Measurements from ENCODE around the gene ACACA.

The ACACA gene

DNA sequence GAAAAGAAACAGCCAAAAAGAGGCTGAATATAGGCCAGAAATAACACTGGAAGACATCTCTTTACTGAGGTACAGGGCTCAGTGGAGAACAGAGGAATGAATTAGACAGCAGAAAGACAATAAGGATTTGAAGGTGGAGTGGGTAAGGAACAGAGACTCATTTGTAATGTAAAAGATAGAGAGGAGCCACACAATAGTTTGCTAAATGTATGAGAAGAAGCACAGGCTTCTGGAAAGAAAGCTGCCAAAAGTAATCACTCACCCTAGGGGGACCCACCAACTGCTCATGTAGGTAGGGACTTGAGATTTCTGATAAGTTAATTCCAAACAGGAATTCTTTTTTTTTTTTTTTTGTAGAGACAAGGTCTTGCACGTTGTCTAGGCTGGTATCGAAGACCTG, 271.1 kb downstream of the ACACA start:
- in situ Hi-C loops (cut with HindIII; ENCODE audit: low pct_unique_long_range_greater_than_20kb, low sequenced_read_pairs), result no loop called here
- no peak for DNase-seq (ENCODE audit: low read depth in 1 of 2, low spot score in 1 of 2)

DNA sequence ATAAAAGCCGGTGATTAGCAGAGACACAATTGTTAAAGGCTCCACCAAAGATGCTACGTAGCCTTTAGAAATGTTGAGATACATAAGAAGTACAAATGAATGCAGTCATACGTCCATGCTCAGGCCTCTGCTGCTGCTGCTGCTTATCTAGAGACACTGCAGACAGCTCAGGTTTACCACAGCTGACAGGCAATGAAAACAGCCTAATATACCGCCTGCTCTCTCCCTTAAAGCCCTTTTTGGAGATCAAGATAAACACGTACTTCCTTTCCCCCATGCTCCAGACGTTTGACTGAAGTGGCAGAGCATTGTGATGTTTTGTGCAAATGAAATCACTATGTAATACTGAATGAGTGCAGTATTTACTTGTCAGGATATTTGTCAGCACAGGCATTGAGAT, 272.6 kb downstream of the ACACA start:
- in situ Hi-C loops (cut with HindIII; ENCODE audit: low pct_unique_long_range_greater_than_20kb, low sequenced_read_pairs), result no loop called here
- TF ChIP-seq JUND (IDR thresholded peaks at IDR 0.05; ENCODE audit: low read depth), result no peak
- no peak for DNase-seq (ENCODE audit: low read depth in 1 of 2, low spot score in 1 of 2)

More for the DNA sequence above, 271.1 kb downstream of the ACACA start:
- TF ChIP-seq JUND (IDR thresholded peaks at IDR 0.05; ENCODE audit: low read depth), result no peak

DNA sequence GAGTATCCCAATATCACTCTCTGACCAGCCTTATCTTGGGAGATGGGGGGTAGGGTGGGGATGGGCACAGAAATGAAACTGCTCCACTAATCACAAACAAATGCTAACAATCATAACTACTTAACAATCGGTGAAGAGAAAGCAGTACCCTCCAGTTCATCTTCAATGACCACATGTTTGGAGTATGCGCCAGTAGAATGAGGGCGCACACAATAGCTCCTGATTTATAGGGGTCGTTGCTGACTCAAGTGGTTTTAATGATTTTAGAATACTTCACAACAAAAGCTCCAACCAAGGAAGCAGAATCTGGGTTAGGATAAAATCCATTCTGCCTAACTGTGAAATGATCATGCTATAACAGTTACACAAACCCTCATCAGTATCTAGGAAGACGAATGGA, 273.5 kb downstream of the ACACA start:
- no peak for DNase-seq (ENCODE audit: low read depth in 1 of 2, low spot score in 1 of 2)
- in situ Hi-C loops (cut with HindIII; ENCODE audit: low pct_unique_long_range_greater_than_20kb, low sequenced_read_pairs), result no loop called here
- TF ChIP-seq JUND (IDR thresholded peaks at IDR 0.05; ENCODE audit: low read depth), result no peak

DNA sequence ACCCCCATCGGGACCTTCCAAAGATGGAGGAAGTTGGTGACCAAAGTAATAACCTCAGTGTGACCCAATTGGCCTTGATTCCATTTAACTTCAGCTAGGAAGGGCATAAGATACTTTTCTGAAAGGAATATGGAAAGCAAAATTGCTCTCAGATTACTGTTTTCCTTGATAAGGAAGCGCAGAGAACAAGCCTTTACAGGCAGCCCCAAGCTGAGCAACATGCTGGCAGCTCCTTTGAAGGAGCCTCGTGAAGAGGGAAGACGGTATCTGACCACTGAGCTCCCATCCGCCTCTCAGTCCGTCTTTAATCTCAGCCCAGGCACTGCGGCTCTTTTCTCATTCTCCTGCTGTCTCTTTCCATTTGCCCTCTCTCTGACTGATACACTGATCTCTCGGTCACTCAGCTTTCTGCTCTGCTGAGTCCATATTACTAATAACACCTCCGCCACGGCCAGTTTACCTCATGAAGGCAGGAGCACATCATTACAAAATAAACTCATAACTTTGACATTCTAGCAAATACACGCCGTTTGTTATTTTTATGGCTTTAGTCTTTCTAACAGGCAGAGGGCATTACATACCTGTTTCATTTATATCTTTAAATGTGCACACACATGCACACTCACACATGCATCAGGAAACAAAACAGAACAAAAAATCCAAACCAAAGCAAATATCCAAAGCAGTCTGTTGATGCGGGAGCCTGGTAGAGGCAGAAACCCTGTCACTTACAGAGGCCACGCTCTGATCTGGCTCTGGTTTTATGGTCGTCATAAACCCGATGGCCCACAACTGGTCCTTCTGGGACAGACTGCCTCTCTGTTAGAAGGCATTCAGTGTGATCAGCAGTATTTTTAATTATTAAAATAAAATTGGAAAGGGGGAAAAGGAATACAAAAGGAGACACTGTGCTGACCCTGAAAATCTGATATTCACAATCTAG, 274.7 kb downstream of the ACACA start:
- DNase-seq (ENCODE audit: low read depth in 1 of 2, low spot score in 1 of 2), result no peak
- in situ Hi-C loops (cut with HindIII; ENCODE audit: low pct_unique_long_range_greater_than_20kb, low sequenced_read_pairs), result no loop called here
- TF ChIP-seq JUND (IDR thresholded peaks at IDR 0.05; ENCODE audit: low read depth), result no peak

DNA sequence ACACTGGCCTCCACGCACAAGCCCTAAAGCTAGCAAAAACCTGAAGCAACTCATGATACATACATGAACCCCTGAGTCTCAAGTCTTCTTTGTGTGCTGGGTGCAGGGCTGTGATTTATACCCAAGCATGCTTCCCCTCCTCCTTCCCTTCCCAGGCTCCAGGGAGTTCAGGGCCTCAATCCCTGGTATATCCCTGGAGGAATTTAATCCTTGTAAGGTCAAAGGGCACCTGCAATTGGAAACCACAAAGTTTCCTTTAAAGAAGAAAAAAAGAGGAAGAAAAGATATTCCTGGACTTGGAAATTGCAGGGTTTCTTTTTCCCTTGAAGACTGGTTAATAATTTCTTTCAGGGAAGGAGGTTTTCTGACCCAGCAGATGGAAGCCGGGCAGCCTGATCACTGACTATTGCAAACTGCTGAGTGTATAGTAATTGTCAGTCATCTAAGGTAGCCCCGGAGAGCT, 275.6 kb downstream of the ACACA start:
- in situ Hi-C loops (cut with HindIII; ENCODE audit: low pct_unique_long_range_greater_than_20kb, low sequenced_read_pairs), result no loop called here

DNA sequence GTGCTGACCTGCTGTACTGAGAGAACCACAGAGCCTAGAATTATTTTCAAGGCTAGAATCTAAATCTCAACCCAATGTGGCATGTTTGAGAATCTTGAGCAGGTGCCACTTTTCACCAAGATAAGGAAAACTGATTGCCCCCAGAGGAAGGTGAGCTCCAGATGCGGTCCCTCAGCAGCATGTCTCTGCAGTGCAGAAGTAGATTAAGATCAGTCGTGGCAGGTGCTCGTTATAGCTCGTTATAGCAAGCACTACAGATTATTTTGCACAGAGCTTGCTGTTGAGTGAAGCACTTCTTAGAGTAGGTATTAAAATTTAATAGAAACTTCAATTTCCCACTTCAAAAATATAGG, 281.8 kb downstream of the ACACA start:
- TF ChIP-seq JUND (IDR thresholded peaks at IDR 0.05; ENCODE audit: low read depth), result no peak
- in situ Hi-C loops (cut with HindIII; ENCODE audit: low pct_unique_long_range_greater_than_20kb, low sequenced_read_pairs), result no loop called here
- DNase-seq (ENCODE audit: low read depth in 1 of 2, low spot score in 1 of 2), result no peak

More for the DNA sequence above, 275.6 kb downstream of the ACACA start:
- TF ChIP-seq JUND (IDR thresholded peaks at IDR 0.05; ENCODE audit: low read depth), result no peak
- no peak for DNase-seq (ENCODE audit: low read depth in 1 of 2, low spot score in 1 of 2)

DNA sequence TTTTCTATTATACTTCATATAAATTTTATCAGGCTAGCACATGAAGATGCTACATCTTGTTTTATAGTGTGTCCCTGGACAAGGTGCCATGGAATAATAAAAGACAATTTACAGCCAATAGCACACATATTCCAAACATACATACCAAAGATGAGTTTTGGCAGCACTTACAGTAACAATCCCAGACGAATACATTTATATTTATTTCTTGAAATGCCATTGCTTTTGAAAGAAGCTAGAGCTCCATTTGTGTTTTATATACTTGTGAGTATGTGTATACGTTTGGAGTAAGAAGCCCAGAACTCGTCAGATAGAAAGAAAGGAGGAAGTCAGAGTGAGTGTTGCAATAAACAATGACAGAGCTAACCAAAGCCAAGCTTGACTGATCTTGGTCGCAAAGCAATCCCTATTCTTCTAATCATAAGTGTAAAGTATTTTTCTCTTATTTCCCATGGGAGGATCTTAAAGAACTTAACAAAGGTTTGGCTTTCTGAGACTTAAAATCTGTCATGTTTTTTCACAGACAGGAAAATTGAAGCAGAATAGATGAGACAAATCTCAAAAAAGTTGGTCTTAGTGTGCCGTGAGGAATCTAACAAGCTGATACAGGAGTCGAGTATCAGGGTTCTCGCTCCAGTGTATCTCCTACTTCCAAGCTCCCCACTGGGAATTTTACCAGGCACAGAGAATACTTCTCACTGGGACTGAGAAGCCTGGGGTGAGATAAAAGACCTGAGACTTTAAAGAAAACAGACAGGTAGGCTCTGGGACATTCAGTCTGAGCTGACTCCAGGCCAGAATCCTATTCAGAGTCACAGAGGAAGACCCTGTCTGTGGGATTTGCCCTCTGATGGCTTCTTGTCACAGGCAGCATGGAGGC, 282.5 kb downstream of the ACACA start:
- DNase-seq (ENCODE audit: low read depth in 1 of 2, low spot score in 1 of 2), result no peak
- in situ Hi-C loops (cut with HindIII; ENCODE audit: low pct_unique_long_range_greater_than_20kb, low sequenced_read_pairs), result no loop called here
- TF ChIP-seq JUND (IDR thresholded peaks at IDR 0.05; ENCODE audit: low read depth), result no peak

DNA sequence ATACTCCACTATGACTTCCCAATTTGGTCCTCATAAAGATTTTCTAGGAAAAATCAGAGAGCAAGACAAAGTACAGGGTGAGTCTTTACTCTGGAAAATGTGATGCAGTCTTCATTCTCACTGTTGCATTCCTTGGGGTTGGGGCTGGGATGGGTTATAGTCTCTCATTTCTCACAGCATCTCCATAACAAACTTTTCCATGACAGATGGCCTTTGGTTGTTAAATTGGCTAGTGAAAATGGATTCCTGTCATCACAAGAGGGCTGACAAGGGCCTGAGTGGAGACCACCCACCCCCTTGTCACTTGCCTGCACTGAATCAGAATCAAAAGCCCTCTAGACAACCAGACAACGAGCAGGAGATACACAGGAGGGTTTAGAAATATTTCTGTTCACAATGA, 283.2 kb downstream of the ACACA start:
- no peak for DNase-seq (ENCODE audit: low read depth in 1 of 2, low spot score in 1 of 2)
- TF ChIP-seq JUND (IDR thresholded peaks at IDR 0.05; ENCODE audit: low read depth), result no peak

DNA sequence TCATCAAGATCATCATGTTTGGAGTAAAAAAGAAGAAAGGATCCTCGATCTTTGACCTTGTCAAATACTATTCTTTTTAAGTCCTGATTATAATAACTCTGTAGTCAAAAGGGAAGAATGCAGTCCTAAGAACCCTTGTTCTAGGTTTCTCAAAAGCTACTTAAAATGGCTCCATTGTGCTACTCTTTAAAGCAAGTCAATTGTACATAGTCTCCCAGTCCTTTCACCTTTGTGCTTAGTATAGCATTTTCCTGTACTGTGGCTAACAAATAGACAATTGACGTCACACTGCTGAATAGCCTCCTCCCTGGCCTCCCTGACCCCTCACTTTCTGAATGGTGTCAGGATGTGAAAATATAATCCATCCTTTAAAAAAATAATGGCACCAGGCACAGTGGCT, 285.0 kb downstream of the ACACA start:
- no peak for DNase-seq (ENCODE audit: low read depth in 1 of 2, low spot score in 1 of 2)
- no peak for TF ChIP-seq JUND (IDR thresholded peaks at IDR 0.05; ENCODE audit: low read depth)
- in situ Hi-C loops (cut with HindIII; ENCODE audit: low pct_unique_long_range_greater_than_20kb, low sequenced_read_pairs), result no loop called here

More for the DNA sequence above, 283.2 kb downstream of the ACACA start:
- in situ Hi-C loops (cut with HindIII; ENCODE audit: low pct_unique_long_range_greater_than_20kb, low sequenced_read_pairs), result no loop called here

DNA sequence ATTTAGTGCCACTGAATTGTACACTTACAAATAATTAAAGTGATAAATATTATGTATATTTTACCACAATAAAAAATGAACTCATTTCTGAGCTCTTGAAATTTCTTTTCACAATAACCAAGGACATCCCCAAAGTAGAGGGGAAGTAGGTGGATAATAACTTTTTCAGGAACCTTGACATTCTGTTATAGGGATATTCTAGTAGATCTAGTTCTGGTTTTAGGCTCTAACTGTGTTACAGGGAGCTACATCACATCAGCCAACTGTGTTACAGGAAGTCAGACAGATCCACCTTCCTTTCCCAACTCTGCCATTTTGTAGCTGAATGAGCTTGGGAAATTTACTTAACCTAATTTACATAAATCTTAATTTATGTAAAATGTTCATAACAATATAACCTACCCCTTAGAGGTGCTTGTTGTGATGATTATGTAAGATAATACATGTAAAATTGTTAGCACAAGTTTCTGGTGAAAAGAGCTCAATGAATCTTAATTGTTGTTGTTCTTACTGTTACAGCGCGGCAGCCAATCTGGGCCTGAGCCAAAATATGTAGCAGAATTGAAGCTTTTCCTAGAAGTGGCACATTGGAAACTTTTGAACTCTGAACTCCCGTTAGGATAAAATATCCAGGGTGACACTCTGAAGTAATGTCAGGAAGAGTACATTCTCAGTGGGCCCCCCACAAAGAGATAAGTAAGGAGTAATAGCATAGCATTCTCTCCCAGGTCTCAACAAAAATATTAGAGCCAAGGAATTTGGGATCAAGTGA, 288.1 kb downstream of the ACACA start:
- no peak for TF ChIP-seq JUND (IDR thresholded peaks at IDR 0.05; ENCODE audit: low read depth)
- in situ Hi-C loops (cut with HindIII; ENCODE audit: low pct_unique_long_range_greater_than_20kb, low sequenced_read_pairs), result no loop called here
- DNase-seq (ENCODE audit: low read depth in 1 of 2, low spot score in 1 of 2), result no peak

DNA sequence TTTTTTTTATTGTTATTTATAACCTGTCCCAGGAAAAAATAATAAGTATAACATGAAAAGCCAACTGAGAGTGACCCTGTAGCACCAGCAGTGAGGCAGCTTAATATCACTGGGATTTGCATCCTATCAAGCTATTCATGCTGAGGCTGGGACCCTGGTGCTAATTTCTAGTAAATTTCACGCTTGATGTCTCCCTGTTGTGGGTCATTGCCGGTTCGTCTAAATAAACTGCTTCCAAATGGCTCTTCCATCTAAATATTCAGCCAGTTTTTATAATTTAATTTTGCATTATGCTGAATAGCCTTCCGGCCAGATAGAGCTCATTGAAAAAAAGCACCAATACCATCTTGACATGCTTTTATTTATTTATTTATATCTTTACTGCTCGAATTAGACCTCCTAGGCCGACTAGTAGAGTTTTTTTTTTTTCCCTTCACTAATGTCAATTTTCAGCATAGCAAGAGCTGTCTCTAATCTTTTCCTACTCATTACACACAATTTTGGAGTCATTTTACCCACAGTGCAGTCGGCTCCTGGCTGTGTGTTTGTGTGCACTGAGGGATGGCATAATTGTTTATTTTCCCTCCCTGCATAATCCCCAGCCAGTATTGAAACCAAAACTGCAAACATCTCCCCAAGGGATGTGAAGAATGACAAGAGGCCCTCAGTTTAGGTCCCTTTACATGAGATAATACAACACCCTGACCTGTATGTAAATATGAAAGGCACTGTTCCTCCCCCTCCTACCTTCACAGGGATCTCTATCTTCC, 289.1 kb downstream of the ACACA start:
- in situ Hi-C loops (cut with HindIII; ENCODE audit: low pct_unique_long_range_greater_than_20kb, low sequenced_read_pairs), result no loop called here
- DNase-seq (ENCODE audit: low read depth in 1 of 2, low spot score in 1 of 2), result no peak
- TF ChIP-seq JUND (IDR thresholded peaks at IDR 0.05; ENCODE audit: low read depth), result no peak
